Posterior cingulate gyrus (tissue), 11 donors: ENCODE data around the gene TMPRSS13.
"Not testable (repeated sequence)": the region's sequence is repeated elsewhere in the genome, so short reads cannot be mapped to it uniquely, and the experiment has no call there.

Experiments used
- DNase-seq, 10 donors: peaks; one replicate each; pipeline versions ENCODE4 v3.0.0 to v3.0.0-alpha.2; 2020 to 2021; ENCODE audit warnings: mixed read lengths in 3 of 10
- intact Hi-C: fragments of 100-400 bp; cut with DNase I; formaldehyde crosslinking; loops from one replicate; pipeline ENCODE4 v1.15.1; 2023

TMPRSS13 gene

DNA sequence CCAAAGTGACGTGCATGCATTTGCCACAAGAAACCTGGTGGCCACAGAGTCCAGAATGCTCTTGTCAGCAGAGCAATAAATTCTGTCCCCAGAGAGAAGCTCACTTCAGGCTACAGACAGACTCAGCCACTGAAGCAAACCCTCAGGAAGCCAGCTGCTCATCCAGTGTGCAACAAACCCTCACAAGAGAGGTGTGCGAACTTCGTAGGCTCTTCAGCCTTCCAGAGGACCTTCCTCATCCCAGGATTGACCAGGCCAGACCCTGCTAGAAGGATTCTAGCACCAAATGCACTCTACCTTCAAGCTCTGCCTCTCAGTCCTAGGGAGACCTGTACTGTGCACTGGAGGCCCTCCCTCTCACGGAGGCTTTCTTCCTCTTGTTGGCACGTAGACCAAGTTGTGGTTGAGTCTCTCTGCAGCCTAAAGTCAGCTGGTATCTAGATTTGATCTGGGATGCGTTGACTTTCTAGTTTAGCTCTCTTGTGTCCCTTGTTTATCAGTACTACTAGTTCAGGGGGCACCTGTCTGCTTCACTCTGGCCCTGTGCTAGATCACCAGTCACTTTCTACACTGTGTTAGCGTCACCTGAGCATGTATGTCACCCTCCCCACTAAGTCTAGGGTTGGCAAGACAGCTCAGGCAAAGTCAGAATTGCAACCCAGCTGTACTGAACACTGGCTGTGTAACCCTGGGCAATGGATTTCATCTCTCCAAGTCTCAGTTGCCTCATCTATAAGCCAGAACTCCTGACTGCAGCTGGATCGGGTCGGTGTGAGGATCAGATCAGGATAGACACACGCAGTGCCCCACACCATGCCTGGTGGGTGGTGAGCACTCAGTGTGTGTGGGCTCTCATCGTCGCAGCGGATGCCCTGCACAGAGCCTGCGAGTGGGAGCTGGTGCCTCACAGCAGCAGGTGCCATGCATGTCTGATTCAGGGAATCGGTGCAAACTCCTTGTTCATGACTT, 22.1 kb upstream of the TMPRSS13 start:
- intact Hi-C loops: no loop called here
- peak in 3 of 10 donors; percentile 27 to 82 (median 76) for DNase-seq

DNA sequence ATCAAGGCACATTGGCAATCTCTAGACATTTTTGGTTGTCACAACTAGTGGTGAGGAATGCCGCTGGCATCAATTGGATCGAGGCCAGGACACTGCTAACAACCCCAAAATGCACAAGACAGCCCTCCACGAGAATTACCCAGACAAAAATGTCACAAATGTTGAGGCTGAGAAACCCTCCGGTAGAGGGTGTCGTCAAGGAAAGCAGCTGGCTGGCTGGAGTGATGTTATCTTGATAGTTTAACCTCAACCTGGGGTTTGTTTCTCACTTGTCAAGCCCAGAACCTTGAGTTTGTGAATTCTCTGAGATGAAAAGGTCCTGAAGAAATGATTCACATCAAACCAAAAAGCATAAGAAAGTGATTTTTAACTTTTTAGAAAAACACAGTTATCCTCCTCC, 21.1 kb upstream of the TMPRSS13 start:
- intact Hi-C loops: no loop called here
- DNase-seq: no peak

GRCh38 chr11:117949062-117949461, 19.9 kb upstream of the TMPRSS13 start:
- DNase-seq: no peak
- intact Hi-C loops: loop anchor here (10.0 kb wide), 1 partner anchor 524 kb away; no protein-coding TSS in a partner anchor

DNA sequence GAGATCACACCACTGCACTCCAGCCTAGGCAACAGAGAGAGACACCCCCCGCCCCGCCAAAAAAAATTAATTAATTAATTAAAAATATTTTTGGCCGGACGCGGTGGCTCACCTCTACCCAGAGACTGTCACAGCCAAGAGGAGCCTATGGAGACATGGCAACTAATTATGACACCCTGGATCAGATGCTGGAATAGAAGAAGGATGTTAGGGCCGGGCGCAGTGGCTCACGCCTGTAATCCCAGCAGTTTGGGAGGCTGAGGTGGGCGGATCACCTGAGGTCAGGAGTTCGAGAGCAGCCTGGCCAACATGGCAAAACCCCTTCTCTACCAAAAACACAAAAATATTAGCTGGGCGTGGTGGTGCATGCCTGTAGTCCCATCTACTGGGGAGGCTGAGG, 19.3 kb upstream of the TMPRSS13 start:
- intact Hi-C loops: loop anchor here (10.0 kb wide), 1 partner anchor 524 kb away; no protein-coding TSS in a partner anchor
- not testable (repeated sequence) for DNase-seq

- intact Hi-C loops: loop anchor here (1.0 to 10.0 kb wide), 4 partner anchors 103 to 523 kb away; no protein-coding TSS in a partner anchor
- DNase-seq: not testable (repeated sequence)
These were observed 18.5 kb upstream of the TMPRSS13 start for GRCh38 chr11:117947751-117948150.

GRCh38 chr11:117946842-117947526, 17.8 kb upstream of the TMPRSS13 start:
- intact Hi-C loops: loop anchor here (1.0 to 10.0 kb wide), 4 partner anchors 103 to 522 kb away; no protein-coding TSS in a partner anchor

GRCh38 chr11:117946156-117946841, 17.1 kb upstream of the TMPRSS13 start:
- intact Hi-C loops: loop anchor here (2.0 to 10.0 kb wide), 2 partner anchors 107 to 521 kb away; no protein-coding TSS in a partner anchor

More at GRCh38 chr11:117946842-117947526, 17.8 kb upstream of the TMPRSS13 start:
- peak; percentile 80 to 98 (median 93) for DNase-seq

DNA sequence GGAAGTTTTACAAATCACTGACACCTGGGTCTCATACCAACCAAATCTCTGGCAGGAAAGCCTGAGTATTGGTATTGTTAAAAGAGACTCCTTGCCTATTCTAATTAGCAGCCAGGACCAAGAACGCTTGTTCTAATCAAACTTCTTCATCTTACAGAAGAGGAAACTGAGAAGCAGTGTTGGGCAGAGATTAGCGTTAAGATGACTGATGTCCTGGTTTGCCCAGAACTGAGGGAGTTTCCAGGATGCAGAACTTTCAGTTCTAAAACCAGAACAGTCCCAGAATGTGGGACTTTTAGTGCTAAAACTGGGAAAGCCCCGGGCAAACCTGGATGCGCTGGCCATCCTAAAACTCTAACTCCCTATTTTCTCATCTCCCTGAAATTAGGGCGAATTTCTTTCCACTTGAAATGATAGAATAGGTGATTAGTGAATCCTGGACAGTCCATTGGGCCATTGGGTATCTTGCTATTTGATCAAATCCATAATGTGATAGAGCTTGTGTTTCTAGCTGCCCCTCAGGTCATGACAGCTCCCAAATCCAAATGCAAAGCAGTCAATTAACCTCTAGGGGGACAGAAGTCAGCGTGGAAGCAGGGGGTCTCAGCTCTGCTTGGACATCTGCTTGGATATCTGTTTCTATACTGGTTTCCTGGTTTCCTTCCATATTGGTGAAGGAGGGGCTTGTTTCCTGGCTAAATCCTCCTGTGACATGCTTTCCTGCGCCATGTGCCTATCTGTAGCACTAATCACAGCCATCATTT, 16.0 kb upstream of the TMPRSS13 start:
- DNase-seq: no peak
- intact Hi-C loops: loop anchor here (10.0 kb wide), 1 partner anchor 520 kb away; no protein-coding TSS in a partner anchor

More at GRCh38 chr11:117946156-117946841, 17.1 kb upstream of the TMPRSS13 start:
- no peak for DNase-seq

DNA sequence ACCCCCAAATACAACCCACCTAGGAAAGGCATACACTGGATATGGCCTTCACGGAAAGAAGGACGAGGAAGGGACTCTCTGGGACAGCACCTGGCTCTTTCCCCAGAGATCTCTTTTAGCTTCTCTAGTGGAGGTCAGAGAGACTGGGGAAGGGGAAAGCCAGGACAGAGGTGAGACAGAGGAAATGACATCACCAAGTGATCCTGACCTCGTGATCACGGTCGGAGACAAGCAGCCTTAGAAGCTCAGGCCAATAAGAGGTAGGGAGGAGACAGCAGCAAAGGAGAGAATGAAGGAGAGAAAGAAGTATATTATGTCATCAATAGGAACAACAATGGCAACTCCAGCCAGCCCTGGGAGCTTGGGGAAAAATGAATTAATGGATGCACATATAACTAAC, 15.4 kb upstream of the TMPRSS13 start:
- no peak for DNase-seq
- intact Hi-C loops: loop anchor here (10.0 kb wide), 1 partner anchor 520 kb away; no protein-coding TSS in a partner anchor

GRCh38 chr11:117941976-117942654, 12.9 kb upstream of the TMPRSS13 start:
- intact Hi-C loops: loop anchor here (10.0 kb wide), 1 partner anchor 517 kb away; no protein-coding TSS in a partner anchor
- DNase-seq: no peak

DNA sequence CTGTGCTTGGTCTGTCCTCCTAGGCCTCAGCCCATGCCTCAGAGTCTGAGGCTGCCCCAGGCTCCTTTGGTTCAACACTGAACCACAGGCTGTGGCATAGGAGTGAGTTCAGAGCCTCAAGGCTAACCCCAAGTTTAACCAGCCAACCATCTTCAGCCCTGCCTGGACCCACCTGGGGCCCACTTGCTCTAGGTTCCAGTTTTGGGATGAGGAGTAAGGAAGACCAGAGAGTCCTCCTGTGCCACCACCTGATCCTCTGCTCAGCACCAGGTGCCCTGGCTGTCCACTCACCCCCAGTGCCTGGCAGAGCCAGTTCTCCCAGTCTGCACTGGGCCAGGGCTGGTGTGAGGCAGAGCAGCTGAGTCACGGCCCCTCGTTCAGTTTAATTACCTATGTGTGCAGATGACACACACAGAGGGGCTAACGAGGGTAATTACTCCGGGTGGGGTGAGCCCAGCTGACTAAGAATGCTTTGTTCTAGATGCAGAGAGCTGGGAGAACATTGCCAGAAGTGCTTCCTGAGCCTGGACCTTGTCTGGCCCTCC, 12.0 kb upstream of the TMPRSS13 start:
- peak in 1 of 10 donors; percentile 64 for DNase-seq
- intact Hi-C loops: loop anchor here (10.0 kb wide), 1 partner anchor 516 kb away; no protein-coding TSS in a partner anchor

DNA sequence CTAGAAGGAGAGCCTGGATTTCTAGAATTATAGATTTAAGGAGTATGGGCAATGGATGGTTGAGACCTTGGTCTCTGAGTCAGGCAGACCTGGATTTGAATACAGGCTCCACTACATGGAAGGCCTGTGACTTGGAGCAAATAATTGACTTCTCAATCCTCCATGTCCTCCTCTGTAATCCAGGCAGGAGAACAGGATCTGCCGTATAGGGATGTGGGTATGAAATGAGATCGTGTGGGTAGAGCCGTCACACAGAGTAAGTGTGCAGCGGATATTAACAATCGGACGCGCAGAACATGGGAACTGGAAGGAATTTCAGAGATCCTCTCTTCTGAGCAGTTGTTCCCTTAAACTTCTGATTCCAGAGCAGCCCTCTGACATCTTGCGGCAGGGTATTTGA, 11.5 kb upstream of the TMPRSS13 start:
- intact Hi-C loops: loop anchor here (10.0 kb wide), 1 partner anchor 516 kb away; no protein-coding TSS in a partner anchor
- no peak for DNase-seq

GRCh38 chr11:117936973-117937372, 7.8 kb upstream of the TMPRSS13 start:
- intact Hi-C loops: no loop called here
- DNase-seq: no peak

DNA sequence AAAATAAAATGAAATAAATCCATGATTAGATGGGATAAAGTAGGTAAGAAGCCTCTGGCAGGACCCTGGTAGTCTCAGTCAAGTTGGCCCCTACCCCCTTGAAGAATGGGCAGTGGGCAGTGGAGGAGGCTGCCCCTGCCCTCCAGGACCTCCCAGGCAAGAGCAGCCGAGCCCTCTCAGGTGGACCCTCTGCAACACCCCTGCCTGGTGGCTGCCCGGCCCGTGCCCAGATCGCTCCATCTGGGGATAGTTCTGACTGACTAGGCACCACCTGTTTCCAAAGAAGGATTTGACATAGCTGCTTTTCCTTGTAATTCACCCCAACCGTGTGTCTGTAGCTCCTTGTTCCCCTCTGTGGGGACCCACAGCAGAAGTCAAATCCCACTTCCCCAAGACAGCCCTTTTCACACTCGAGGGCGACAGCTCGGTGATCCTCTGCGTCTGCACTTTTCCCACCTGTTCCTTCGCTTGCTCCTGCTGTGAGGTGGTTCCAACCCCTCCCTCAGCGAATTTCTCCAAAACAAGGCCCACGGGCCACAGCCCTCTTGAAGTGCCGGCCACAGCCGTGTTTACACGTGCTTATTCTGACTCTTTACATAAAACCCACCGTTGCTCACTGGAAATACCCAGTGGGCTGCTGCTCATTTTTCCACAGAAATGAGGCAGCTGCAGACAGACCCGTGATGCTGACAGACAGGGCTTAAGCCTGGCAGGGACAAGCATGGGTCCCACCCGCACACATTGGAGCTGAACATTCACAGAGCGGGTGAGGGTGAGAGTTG, 5.5 kb upstream of the TMPRSS13 start:
- DNase-seq: peak in 2 of 10 donors; percentile 25 to 47
- intact Hi-C loops: no loop called here

DNA sequence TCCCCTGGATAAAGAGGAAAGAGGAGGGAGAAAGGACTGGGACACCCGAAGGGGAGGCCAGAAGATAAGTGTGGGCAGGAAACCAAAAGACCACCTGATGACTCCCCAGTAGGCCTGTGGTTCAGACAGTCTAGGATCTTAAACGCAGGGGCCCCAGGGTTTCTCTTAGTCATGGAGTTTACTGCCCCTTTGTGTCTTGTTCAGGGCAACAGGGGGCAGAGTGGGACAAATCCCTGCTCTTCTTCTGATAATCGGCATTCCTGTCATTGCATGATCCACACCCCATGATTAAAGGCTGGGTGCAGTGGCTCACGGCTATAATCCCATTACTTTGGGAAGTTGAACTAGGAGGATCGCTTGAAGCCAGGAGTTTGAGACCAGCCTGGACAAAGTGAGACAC, 4.7 kb upstream of the TMPRSS13 start:
- DNase-seq: peak in 1 of 10 donors; percentile 14
- intact Hi-C loops: no loop called here

- peak in 1 of 10 donors; percentile 33 for DNase-seq
- intact Hi-C loops: no loop called here
These were observed 4.3 kb upstream of the TMPRSS13 start for GRCh38 chr11:117933475-117933874.

GRCh38 chr11:117932947-117933346, 3.7 kb upstream of the TMPRSS13 start:
- intact Hi-C loops: no loop called here
- peak in 1 of 10 donors; percentile 30 for DNase-seq
